Measurements from ENCODE around the gene RGMA.

- TF ChIP-seq REST (IDR thresholded peaks at IDR 0.05; ENCODE audit: insufficient read depth in 1 of 2, low read depth in 2 of 2, low read length in 2 of 2): no peak
- TF ChIP-seq SIN3A (IDR thresholded peaks at IDR 0.05; ENCODE audit: borderline replicate concordance, insufficient read depth, low read length): no peak
- TF ChIP-seq TAF1 (IDR thresholded peaks at IDR 0.05; ENCODE audit: borderline replicate concordance, insufficient read depth, low read length): no peak
- TF ChIP-seq POLR2AphosphoS5 (IDR thresholded peaks at IDR 0.05; ENCODE audit: low read depth, low read length): no peak
- TF ChIP-seq FOXP2 (optimal IDR thresholded peaks at IDR 0.05; ENCODE audit: borderline replicate concordance, extremely low read depth, extremely low read length, insufficient read depth): no peak
Observed at GRCh38 chr15:93126148-93126547, 37.1 kb upstream of the RGMA start.

All from PFSK-1 (cell line).